HG03159 (cell line): ENCODE data around the gene MPPE1.
A peak's percentile ranks its signal among the peaks of the same experiment; 100 is the strongest.
"Not testable (repeated sequence)": the region's sequence is repeated elsewhere in the genome, so short reads cannot be mapped to it uniquely, and the experiment has no call there.

Experiments
- ATAC-seq: cut with Tn5 transposase; IDR thresholded peaks from one replicate; pipeline ENCODE4 v1.9.1; 2021; ENCODE audit warnings: mild to moderate bottlenecking, moderate library complexity; ENCODE audit not compliant: unreplicated experiment

Gene MPPE1

GRCh38 chr18:11908182-11909060, at the start of gene MPPE1:
MPPE1 (minus strand) TSS chr18:11908317; CDS start chr18:11897264, 11,053 bp downstream.
- ATAC-seq, result peak; percentile 87

GRCh38 chr18:11957636-11958035, 49.5 kb upstream of the MPPE1 start:
- no peak for ATAC-seq

GRCh38 chr18:11956371-11957308, 48.5 kb upstream of the MPPE1 start:
- ATAC-seq, result no peak

- ATAC-seq, result no peak
Measured at GRCh38 chr18:11955239-11956029, 47.3 kb upstream of the MPPE1 start.

GRCh38 chr18:11953113-11953512, 45.0 kb upstream of the MPPE1 start:
- ATAC-seq, result no peak

- no peak for ATAC-seq
Measured at GRCh38 chr18:11951390-11951851, 43.3 kb upstream of the MPPE1 start.

GRCh38 chr18:11950824-11951223, 42.7 kb upstream of the MPPE1 start:
- ATAC-seq, result no peak

GRCh38 chr18:11948852-11949523, 40.9 kb upstream of the MPPE1 start:
- ATAC-seq, result no peak

- ATAC-seq, result peak; percentile 85
Measured at GRCh38 chr18:11947214-11948191, 39.4 kb upstream of the MPPE1 start.

GRCh38 chr18:11946756-11947155, 38.6 kb upstream of the MPPE1 start:
- peak; percentile 20 for ATAC-seq

- ATAC-seq, result not testable (repeated sequence)
Measured at GRCh38 chr18:11945834-11946659, 37.9 kb upstream of the MPPE1 start.

- no peak for ATAC-seq
Measured at GRCh38 chr18:11944786-11945185, 36.7 kb upstream of the MPPE1 start.

- ATAC-seq, result no peak
Measured at GRCh38 chr18:11944252-11944651, 36.1 kb upstream of the MPPE1 start.

- ATAC-seq, result no peak
Measured at GRCh38 chr18:11943551-11943950, 35.4 kb upstream of the MPPE1 start.

GRCh38 chr18:11940956-11941355, 32.8 kb upstream of the MPPE1 start:
- no peak for ATAC-seq

GRCh38 chr18:11937874-11938478, 29.9 kb upstream of the MPPE1 start:
- ATAC-seq, result no peak

GRCh38 chr18:11932393-11932792, 24.3 kb upstream of the MPPE1 start:
- ATAC-seq, result no peak

- no peak for ATAC-seq
Measured at GRCh38 chr18:11927497-11927896, 19.4 kb upstream of the MPPE1 start.
